GM12873 (cell line): ENCODE data around the gene LDLRAD3.

Source experiments
- CTCF ChIP-seq: IDR thresholded peaks from 2 replicates; pipeline ENCODE4 v1.5.1; 2012; ENCODE audit warnings: low read depth, mild to moderate bottlenecking, moderate library complexity, low read length, control low read depth; ENCODE audit not compliant: insufficient read depth; ENCODE audit errors: missing control alignments

Gene LDLRAD3

DNA sequence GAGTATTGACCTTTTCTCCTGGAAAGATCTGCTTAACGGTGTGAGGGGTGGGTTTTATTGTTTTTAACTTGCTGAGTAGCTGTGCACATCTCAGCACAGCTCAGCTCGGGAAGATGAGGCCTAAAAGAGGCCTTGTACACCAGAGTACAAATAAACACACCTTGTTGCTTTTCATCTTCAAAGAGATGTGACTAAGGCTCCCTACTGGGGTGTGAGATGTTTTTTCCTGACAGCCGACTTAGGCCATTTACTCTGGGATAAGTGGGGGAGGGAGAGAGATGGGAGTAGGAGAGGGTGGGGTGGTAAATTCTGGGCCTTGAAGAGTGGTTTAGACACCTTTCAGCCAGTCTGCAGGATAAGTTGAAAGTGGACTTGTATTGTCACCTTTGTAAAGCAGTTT lies 2.9 kb downstream of the LDLRAD3 start:
- TF ChIP-seq CTCF: no peak

DNA sequence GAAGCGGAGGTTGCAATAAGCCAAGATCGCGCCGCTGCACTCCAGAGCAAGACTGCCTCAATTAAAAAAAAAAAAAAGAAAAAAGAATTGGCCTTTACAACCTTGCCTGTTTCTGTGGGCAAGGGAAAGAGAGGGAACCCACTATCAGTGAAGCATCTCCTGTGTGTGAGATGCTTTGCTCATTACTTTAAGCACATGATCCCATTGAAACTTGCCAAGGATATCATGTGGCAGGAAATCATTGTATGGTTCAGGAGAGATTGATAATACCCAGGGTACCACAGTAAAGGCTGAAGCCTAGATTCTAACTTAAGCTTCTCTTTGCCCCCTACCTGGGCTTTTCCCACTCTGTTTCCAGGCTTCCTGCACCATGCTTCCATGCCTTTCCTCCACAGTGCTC lies 3.6 kb downstream of the LDLRAD3 start:
- TF ChIP-seq CTCF: no peak

GRCh38 chr11:35949242-35949641 lies 5.4 kb downstream of the LDLRAD3 start:
- TF ChIP-seq CTCF: no peak

DNA sequence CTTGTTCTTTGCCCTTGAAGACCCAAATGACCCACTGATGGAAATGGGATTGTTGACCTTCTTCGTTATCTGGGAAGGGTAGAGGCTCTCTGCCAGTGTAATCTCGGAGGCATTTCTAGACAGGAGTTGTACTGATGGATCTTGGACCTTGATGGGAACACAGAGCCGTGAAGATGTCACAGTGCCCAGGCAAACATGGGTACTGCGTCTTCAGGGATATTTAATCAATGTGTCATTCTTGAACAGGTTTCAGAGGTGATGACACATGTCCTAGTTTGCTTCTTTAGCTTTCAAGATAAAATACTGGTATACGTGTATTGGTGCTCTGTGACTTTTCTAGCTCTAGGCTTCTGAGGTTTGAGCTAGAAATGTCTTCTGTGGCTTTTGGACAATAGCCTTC lies 6.2 kb downstream of the LDLRAD3 start:
- TF ChIP-seq CTCF: no peak

DNA sequence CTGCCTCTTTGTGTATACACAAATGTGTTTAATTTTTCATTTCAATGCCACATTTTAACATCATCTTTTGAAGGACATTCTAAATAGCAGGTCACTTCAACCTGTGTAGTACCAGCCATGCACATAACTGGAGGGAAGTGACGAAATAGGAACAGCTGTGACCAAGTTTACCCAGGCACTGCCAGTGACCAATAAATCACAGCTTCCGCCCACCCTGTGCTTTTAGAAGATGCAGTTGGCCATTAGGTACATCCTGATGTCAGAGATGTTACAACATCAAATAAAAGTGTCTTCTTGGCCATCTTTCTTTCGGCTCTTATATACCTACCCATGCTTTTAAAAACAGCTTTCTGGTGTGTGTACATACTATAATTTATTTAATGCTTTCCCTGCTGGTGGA lies 7.8 kb downstream of the LDLRAD3 start:
- TF ChIP-seq CTCF: no peak

DNA sequence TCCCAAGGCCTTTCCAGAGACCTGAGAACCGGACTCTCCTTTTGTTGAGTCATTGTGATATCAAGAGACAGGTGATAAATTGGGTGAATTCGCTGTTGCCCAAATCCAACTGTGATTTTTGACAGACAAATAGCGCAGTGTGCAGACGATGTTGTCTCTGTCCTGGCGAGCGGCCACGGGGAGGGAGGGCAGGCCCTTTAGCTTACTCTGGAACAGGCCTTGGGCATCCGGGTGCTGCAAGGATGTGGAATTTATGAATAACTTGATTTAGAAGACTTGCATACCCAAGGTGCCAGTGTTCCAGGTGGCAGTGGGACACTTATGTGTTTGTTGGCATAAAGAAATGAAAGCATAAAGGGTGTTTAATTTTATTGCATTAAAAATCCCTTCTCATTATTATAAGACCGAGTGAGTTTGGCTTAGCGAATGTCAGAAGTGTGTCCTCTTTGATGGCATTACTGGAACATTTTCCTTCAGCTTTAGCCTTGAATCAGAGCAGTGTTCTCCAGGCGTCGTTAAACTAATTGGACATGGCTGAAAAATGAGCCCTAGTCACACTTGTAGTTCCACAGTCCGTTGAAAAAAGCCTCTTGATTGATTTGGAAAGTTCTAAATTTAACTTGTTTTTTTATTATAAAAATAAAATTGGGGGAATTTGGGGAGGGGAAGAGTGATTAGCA lies 9.4 kb downstream of the LDLRAD3 start:
- TF ChIP-seq CTCF: no peak

- TF ChIP-seq CTCF: no peak
Measured at GRCh38 chr11:35954205-35954604, 10.3 kb downstream of the LDLRAD3 start.
